HUES64 (cell line): ENCODE measurements around the gene RLIM. TPM values are rescaled to one million over a fixed set of nuclear protein-coding genes. Genes with fewer than 3 reads are reported as not detected.
"Not testable (repeated sequence)": the region's sequence is repeated elsewhere in the genome, so short reads cannot be mapped to it uniquely, and the experiment has no call there.

Experiments
- H3K27ac ChIP-seq: 2 replicates; pipeline ENCODE4 v1.7.0; 2013; ENCODE audit warnings: low read depth, low read length, inconsistent platforms
- H3K27me3 ChIP-seq: 2 replicates; pipeline ENCODE4 v1.6.1; 2013; ENCODE audit warnings: mild to moderate bottlenecking, low read length; ENCODE audit not compliant: insufficient read depth
- H3K36me3 ChIP-seq: 2 replicates; pipeline ENCODE4 v1.6.1; 2013; ENCODE audit warnings: mild to moderate bottlenecking, low read length; ENCODE audit not compliant: insufficient read depth
- H3K4me1 ChIP-seq: 2 replicates; pipeline ENCODE4 v1.6.1; 2013; ENCODE audit warnings: mild to moderate bottlenecking, low read length, moderate library complexity; ENCODE audit not compliant: insufficient read depth
- H3K4me3 ChIP-seq: 2 replicates; pipeline ENCODE4 v1.5.1; 2013; ENCODE audit warnings: mild to moderate bottlenecking, low read length, moderate library complexity
- H3K9ac ChIP-seq: 2 replicates; pipeline ENCODE4 v1.6.1; 2013; ENCODE audit warnings: mild to moderate bottlenecking, low read depth, low read length
- H3K9me3 ChIP-seq: 2 replicates; pipeline ENCODE4 v1.6.1; 2013; ENCODE audit warnings: low read depth, low read length; ENCODE audit not compliant: insufficient read depth
- WGBS: fragments of 150-250, 120-280 bp; methylation state at CpG from one replicate; pipeline ENCODE4 v1.1.7; 2013; ENCODE audit warnings: missing lambda C conversion rate; 5-methylcytosine and 5-hydroxymethylcytosine counted together
- polyA plus RNA-seq, 2 experiments: library from polyadenylated mRNA; stranded (reverse); fragments of 50-300 nt; gene quantifications; one replicate each; pipeline ENCODE4 v1.2.3, GENCODE V29; 2013

Gene RLIM
- 17.8 TPM for polyA plus RNA-seq (2013, experiment 1 of 2)
- 19.3 TPM for polyA plus RNA-seq (2013, experiment 2 of 2)

DNA sequence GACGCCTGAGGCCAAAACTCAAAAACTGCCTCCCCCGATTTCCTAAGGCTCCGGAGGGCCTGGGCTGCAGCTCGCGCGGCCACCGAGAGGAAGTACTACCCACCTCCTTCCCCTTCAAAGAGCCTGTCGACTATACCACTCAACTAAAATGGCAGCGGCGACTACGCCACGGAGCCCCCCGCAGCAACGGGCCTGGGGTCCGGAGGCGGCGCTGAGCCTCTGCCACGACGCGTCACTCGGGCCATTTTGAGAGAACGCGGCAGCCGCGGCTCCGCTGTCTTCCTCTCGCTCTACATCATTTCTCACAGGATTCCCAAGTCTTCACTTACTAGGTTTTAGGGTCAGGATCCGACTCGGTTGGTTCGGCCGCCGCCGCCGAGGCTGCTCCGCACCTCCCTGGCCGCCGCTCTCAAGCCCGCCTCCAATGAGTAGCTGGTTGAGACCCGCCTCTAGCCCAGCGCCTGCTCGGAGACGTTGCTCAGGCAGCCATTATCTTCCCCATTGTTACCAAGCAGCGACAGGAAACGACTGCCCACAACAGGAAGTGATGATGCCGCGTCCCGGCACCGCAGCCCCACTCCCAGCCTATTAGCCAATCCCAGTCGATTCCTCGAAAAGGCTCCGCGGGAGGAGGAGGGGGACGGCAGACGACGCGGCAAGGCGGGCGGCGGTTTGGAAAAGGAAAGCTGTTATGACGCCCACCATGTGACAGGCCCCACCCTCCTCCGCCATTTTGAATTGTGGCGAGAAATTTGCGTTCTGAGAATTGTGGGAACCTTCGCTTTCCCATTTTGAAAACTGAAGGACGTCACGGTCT is at the start of gene RLIM:
TSS of gene RLIM (minus strand) at position 532 of the 817 bp plus-strand sequence. CDS start 18,647 bp downstream, outside the sequence.
- under 1% methylated on average over 65 of the region's 66 CpGs for WGBS

GRCh38 chrX:74656079-74656745 is 41.8 kb upstream of the RLIM start:
- H3K27me3 ChIP-seq = no peaks in the 10 kb centered on the region
- no peak overlapping the region for H3K9ac ChIP-seq
- no peak overlapping the region for H3K4me3 ChIP-seq
- 80% methylated on average over 6 of the region's 6 CpGs for WGBS
- no peak overlapping the region for H3K27ac ChIP-seq
- no peaks in the 10 kb centered on the region for H3K36me3 ChIP-seq
- no peaks in the 10 kb centered on the region for H3K9me3 ChIP-seq
- no peaks in the 10 kb centered on the region for H3K4me1 ChIP-seq

More for the DNA sequence above, at the start of gene RLIM:
- Histone ChIP-seq H3K36me3 (peaks cover 28% of the 10 kb centered on the region), H3K4me3 (peak within 1 kb of the TSS; percentile 99), H3K27me3 (no peaks in the 10 kb centered on the region), H3K4me1 (no peaks in the 10 kb centered on the region), H3K9ac (peak within 1 kb of the TSS; percentile 100), H3K27ac (peak within 1 kb of the TSS; percentile 97), H3K9me3 (no peaks in the 10 kb centered on the region)

GRCh38 chrX:74654953-74655352 is 40.5 kb upstream of the RLIM start:
- not testable (repeated sequence) for H3K27me3 ChIP-seq, H3K4me1 ChIP-seq, H3K9me3 ChIP-seq, H3K27ac ChIP-seq, H3K9ac ChIP-seq, H3K36me3 ChIP-seq, H3K4me3 ChIP-seq
- WGBS = 94% methylated on average over 4 of the region's 4 CpGs

DNA sequence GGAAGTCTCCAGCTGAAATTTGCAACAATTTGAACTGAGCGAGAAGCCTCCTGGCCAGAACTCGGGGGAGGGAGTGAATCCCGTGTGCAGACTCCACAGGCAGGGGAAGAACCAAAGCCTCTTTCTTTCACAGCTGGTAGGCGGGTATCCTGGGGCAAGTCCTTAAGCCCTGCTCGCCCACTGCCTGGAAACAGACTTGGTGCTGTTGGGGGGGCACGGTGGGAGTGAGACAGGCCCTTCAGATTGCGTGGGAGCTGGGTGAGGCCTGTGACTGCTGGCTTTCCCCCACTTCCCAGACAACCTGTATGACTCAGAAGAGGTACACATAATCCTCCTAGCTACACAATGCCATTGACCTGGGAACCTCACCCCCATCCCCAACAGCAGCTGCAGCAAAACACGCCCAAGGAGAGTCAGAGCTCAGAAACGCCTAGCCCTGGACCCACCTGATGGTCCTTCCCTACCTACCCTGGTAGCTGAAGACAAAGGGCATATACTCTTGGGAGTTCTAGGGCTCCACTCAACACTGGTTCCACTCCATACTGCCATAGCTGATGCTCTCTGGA is 22.4 kb upstream of the RLIM start:
- Histone ChIP-seq H3K4me1 (no peaks in the 10 kb centered on the region), H3K9ac (no peak overlapping the region), H3K4me3 (no peak overlapping the region), H3K36me3 (no peaks in the 10 kb centered on the region), H3K27me3 (no peaks in the 10 kb centered on the region), H3K27ac (no peak overlapping the region), H3K9me3 (no peaks in the 10 kb centered on the region)
- 88% methylated on average over 7 of the region's 9 CpGs for WGBS

DNA sequence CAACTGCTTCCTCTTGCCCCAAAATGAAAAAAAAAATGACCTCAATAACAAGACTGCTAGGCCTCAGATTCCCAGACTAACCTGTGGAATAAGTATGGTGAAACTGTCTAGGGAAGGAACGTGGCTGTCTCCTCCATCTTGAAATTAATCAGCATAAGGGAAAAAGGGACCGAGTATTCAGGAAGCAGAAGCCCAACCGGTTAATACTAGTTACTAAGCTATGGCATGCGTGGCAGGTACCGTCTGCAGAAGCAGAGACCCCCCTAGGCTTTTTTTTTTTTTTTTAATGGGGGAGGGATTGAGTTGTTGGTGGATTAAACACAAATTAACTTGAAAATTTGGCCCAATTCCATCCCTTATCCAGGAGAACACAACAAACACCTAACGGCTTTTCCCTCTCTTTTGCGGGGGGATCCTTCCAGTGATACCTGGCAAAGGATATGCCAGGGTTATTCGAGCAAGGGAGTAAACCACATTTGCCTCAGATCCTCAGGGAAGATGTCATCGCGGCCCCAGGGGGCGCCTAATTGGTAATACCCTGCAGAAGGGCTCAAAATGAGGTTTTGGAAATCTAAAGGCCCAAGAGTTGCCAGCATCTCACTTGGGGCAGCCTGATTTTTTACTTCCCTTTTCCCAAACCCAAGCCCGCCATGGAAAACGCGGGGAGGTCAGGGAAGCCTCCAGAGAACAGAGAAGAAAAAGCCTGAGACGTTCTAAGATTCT is 893 bp downstream of the RLIM start:
- Histone ChIP-seq H3K9ac (peak overlapping the region; percentile 100), H3K4me1 (no peaks in the 10 kb centered on the region), H3K27ac (peak overlapping the region; percentile 97), H3K36me3 (peaks cover 33% of the 10 kb centered on the region), H3K9me3 (no peaks in the 10 kb centered on the region), H3K27me3 (no peaks in the 10 kb centered on the region), H3K4me3 (peak overlapping the region; percentile 99)
- WGBS = under 1% methylated on average over 14 of the region's 15 CpGs

GRCh38 chrX:74606799-74607198 is 7.6 kb downstream of the RLIM start:
- Histone ChIP-seq H3K36me3 (peaks cover 37% of the 10 kb centered on the region), H3K4me1 (peaks cover 9% of the 10 kb centered on the region)
- WGBS = 94% methylated on average over 10 of the region's 12 CpGs

GRCh38 chrX:74606342-74606741 is 8.1 kb downstream of the RLIM start:
- H3K9ac ChIP-seq = no peak overlapping the region
- no peaks in the 10 kb centered on the region for H3K9me3 ChIP-seq
- no peak overlapping the region for H3K27ac ChIP-seq
- no peaks in the 10 kb centered on the region for H3K27me3 ChIP-seq
- no peak overlapping the region for H3K4me3 ChIP-seq
- peaks cover 9% of the 10 kb centered on the region for H3K4me1 ChIP-seq
- peaks cover 36% of the 10 kb centered on the region for H3K36me3 ChIP-seq

More at GRCh38 chrX:74606799-74607198, 7.6 kb downstream of the RLIM start:
- no peaks in the 10 kb centered on the region for H3K27me3 ChIP-seq
- no peak overlapping the region for H3K4me3 ChIP-seq
- no peak overlapping the region for H3K9ac ChIP-seq
- H3K9me3 ChIP-seq = no peaks in the 10 kb centered on the region
- H3K27ac ChIP-seq = no peak overlapping the region

DNA sequence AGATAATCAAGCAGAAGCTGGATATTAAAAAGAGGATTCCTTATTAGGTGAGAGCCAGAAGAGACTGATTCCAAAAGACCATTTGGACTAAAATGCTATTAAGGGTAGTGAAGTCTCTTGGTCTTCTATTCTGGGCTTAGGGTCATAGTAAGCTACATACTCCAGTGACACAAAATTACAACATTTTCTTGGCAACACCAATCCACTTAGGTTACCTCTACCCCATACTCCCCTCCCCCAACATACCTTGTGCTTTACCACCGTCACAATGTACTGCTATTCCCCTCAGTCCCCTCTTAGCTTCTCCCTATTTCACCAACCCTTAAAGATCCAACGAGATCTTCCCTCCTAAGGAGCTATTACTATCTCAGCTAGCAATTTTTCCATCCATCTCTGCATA is 11.4 kb downstream of the RLIM start:
- no peaks in the 10 kb centered on the region for H3K27me3 ChIP-seq
- WGBS = 82% methylated on average over 2 of the region's 2 CpGs
- no peaks in the 10 kb centered on the region for H3K9me3 ChIP-seq
- H3K27ac ChIP-seq = no peak overlapping the region
- H3K9ac ChIP-seq = no peak overlapping the region
- peaks cover 28% of the 10 kb centered on the region for H3K36me3 ChIP-seq
- H3K4me3 ChIP-seq = no peak overlapping the region
- peaks cover 9% of the 10 kb centered on the region for H3K4me1 ChIP-seq

DNA sequence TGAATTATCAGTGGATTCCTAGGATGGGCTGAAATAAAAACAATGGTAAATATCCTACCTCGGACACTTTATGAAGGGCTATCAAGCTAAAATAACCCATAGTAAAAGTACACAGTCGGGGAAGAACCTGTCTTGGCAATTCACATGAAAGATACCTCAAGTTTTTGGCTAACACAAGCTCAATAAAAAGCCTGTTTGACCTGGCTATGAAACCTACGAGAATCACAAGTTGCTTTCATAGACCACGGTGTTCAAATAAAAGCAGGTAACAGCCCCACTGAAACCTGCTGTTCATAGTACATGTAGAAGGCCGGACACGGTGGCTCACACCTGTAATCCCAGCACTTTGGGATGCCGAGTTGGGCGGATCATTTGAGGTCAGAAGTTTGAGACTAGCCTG is 12.3 kb downstream of the RLIM start:
- no peak overlapping the region for H3K27ac ChIP-seq
- no peaks in the 10 kb centered on the region for H3K9me3 ChIP-seq
- no peak overlapping the region for H3K9ac ChIP-seq
- peaks cover 32% of the 10 kb centered on the region for H3K36me3 ChIP-seq
- no peaks in the 10 kb centered on the region for H3K27me3 ChIP-seq
- no peak overlapping the region for H3K4me3 ChIP-seq
- WGBS = 96% methylated on average over 8 of the region's 8 CpGs
- peaks cover 9% of the 10 kb centered on the region for H3K4me1 ChIP-seq

GRCh38 chrX:74593593-74593992 is 20.8 kb downstream of the RLIM start:
- 100% methylated on average over 1 of the region's 2 CpGs for WGBS
- peaks cover 90% of the 10 kb centered on the region for H3K36me3 ChIP-seq
- H3K9ac ChIP-seq = no peak overlapping the region
- no peak overlapping the region for H3K27ac ChIP-seq
- H3K9me3 ChIP-seq = no peaks in the 10 kb centered on the region
- no peak overlapping the region for H3K4me3 ChIP-seq
- H3K4me1 ChIP-seq = no peaks in the 10 kb centered on the region
- H3K27me3 ChIP-seq = no peaks in the 10 kb centered on the region

GRCh38 chrX:74585766-74586165 is 28.7 kb downstream of the RLIM start:
- WGBS = 96% methylated on average over 2 of the region's 2 CpGs
- no peaks in the 10 kb centered on the region for H3K9me3 ChIP-seq
- H3K9ac ChIP-seq = no peak overlapping the region
- H3K4me1 ChIP-seq = no peaks in the 10 kb centered on the region
- H3K27ac ChIP-seq = no peak overlapping the region
- no peaks in the 10 kb centered on the region for H3K27me3 ChIP-seq
- peaks cover 34% of the 10 kb centered on the region for H3K36me3 ChIP-seq
- no peak overlapping the region for H3K4me3 ChIP-seq
